Vagina (tissue), 2 donors: ENCODE results near the gene PASD1.
"Not testable (repeated sequence)": the region's sequence is repeated elsewhere in the genome, so short reads cannot be mapped to it uniquely, and the experiment has no call there.

ENCODE experiments used
- POLR2A ChIP-seq, 2 donors: fragments of 450-650 bp; IDR thresholded peaks; one replicate each; pipeline ENCODE4 v1.6.1; 2017; ENCODE audit warnings: antibody characterized with exemption in 2 of 2, mild to moderate bottlenecking in 2 of 2, moderate library complexity in 2 of 2
- TF ChIP-seq, protein P1 (sequence below), 3 experiments: fragments of 450-650 bp in 2 of 3; fragments of 200-600 bp in 1 of 3; sonication (generic) in 1 of 3; IDR thresholded peaks; one replicate each; pipeline ENCODE4 v1.5.1; 2017 to 2019; ENCODE audit warnings: antibody characterized with exemption in 3 of 3, mild to moderate bottlenecking in 2 of 3, moderate library complexity in 2 of 3

DNA sequence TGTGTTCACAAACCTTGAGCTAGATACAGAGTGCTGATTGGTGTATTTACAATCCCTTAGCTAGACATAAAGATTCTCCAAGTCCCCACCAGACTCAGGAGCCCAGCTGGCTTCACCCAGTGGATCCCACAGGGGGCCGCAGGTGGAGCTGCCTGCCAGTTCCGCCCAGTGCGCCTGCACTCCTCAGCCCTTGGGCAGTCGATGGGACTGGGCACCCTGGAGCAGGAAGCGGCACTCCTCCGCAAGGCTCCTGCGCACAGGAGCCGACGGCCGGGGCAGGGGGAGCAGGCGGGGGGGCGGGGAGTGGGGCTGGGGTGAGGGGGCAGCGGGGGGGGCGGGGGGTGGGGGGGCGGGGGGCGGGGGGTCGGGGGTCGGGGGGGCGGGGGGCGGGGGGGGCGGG lies 990 bp upstream of the PASD1 start:
- TF ChIP-seq, protein P1, sequence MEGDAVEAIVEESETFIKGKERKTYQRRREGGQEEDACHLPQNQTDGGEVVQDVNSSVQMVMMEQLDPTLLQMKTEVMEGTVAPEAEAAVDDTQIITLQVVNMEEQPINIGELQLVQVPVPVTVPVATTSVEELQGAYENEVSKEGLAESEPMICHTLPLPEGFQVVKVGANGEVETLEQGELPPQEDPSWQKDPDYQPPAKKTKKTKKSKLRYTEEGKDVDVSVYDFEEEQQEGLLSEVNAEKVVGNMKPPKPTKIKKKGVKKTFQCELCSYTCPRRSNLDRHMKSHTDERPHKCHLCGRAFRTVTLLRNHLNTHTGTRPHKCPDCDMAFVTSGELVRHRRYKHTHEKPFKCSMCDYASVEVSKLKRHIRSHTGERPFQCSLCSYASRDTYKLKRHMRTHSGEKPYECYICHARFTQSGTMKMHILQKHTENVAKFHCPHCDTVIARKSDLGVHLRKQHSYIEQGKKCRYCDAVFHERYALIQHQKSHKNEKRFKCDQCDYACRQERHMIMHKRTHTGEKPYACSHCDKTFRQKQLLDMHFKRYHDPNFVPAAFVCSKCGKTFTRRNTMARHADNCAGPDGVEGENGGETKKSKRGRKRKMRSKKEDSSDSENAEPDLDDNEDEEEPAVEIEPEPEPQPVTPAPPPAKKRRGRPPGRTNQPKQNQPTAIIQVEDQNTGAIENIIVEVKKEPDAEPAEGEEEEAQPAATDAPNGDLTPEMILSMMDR (IDR thresholded peaks at IDR 0.05) = not testable (repeated sequence)
- not testable (repeated sequence) for TF ChIP-seq POLR2A (IDR thresholded peaks at IDR 0.05)
